Measurements from ENCODE around the gene ADA. TPM values are rescaled to one million over a fixed set of nuclear protein-coding genes. Genes with fewer than 3 reads are reported as not detected.

The ADA gene
- total and polyA plus RNA-seq, 2 of the 13 experiments (the other 11 are each of a cell fraction or from before 2014, with no cell fraction given), result 2.5 to 11.3 TPM

- TF ChIP-seq LRRFIP1 (CRISPR knock-in tag; conservative IDR thresholded peaks at IDR 0.05) (no peak), ZNF274 (CRISPR knock-in tag; IDR thresholded peaks at IDR 0.05) (peak; percentile 46; the same call in 1 of the 2 replicates), MTA1 (CRISPR knock-in tag; IDR thresholded peaks at IDR 0.05; ENCODE audit: borderline replicate concordance) (peak; percentile 76; the same call in 1 of the 2 replicates), ZFY (CRISPR knock-in tag; IDR thresholded peaks at IDR 0.05) (peak; percentile 36; the same call in 1 of the 2 replicates), ZNF512B (CRISPR knock-in tag; IDR thresholded peaks at IDR 0.05; ENCODE audit: borderline replicate concordance) (peak; percentile 97; the same call in 1 of the 2 replicates), ZNF367 (CRISPR knock-in tag; IDR thresholded peaks at IDR 0.05; ENCODE audit: borderline replicate concordance) (no peak), ZMAT5 (CRISPR knock-in tag; IDR thresholded peaks at IDR 0.05; ENCODE audit: borderline replicate concordance, low read depth) (no peak), IRF9 (CRISPR knock-in tag; IDR thresholded peaks at IDR 0.05; ENCODE audit: borderline replicate concordance) (0 out of 2 replicates have a peak, but pooled peaks have one; percentile 29), ZNF414 (CRISPR knock-in tag; IDR thresholded peaks at IDR 0.05) (no peak), DBP (CRISPR knock-in tag; IDR thresholded peaks at IDR 0.05; ENCODE audit: not compliant biosample characterization) (no peak), SPEN (CRISPR knock-in tag; IDR thresholded peaks at IDR 0.05; ENCODE audit: low read depth) (0 out of 2 replicates have a peak, but pooled peaks have one; percentile 2), ZNF549 (CRISPR knock-in tag; IDR thresholded peaks at IDR 0.05) (no peak), ZNF816 (CRISPR knock-in tag; IDR thresholded peaks at IDR 0.05; ENCODE audit: borderline replicate concordance) (no peak), TEAD2 (CRISPR knock-in tag; IDR thresholded peaks at IDR 0.05) (no peak), SYNCRIP (IDR thresholded peaks at IDR 0.05; ENCODE audit: insufficient read depth, low read depth, low read length) (no peak), HMGA1 (CRISPR knock-in tag; conservative IDR thresholded peaks at IDR 0.05) (no peak), BATF2 (CRISPR knock-in tag; IDR thresholded peaks at IDR 0.05) (no peak), NFE2L1 (CRISPR knock-in tag; IDR thresholded peaks at IDR 0.05; ENCODE audit: borderline replicate concordance) (no peak)
Observed at GRCh38 chr20:44642203-44643153, 9.0 kb downstream of the ADA start (continued).

Measured in HepG2 (cell line).